Left ventricle myocardium superior (tissue), 1 donor: ENCODE results near the gene PBX4. TPM values are rescaled to one million over a fixed set of nuclear protein-coding genes. Genes with fewer than 3 reads are reported as not detected.
"Not testable (repeated sequence)": the region's sequence is repeated elsewhere in the genome, so short reads cannot be mapped to it uniquely, and the experiment has no call there.

Experiments
- ATAC-seq: fragments of 200-7000 bp; cut with Tn5 transposase; one replicate; pipeline ENCODE4 v1.9.1; 2020; ENCODE audit warnings: mild to moderate bottlenecking, moderate library complexity
- DNase-seq: peaks from one replicate; pipeline ENCODE4 v3.0.0-alpha.2; 2020
- intact Hi-C: fragments of 100-400 bp; cut with micrococcal nuclease; formaldehyde crosslinking; loops from one replicate; pipeline ENCODE4 v1.11.0; 2022
- long read RNA-seq: library from polyadenylated mRNA; unstranded; transcript quantifications from one replicate; pipeline ENCODE4 v2.0.0, GENCODE V29; 2021
- total RNA-seq: library from RNA; stranded (reverse); fragmentation: NEBNext Ultra II Directional; extraction: Animal tissue kit (Norgen Biotek cat#: 25700); gene quantifications from one replicate; pipeline ENCODE4 v1.2.1, GENCODE V29; 2021
- donor health status: DM: no; HTN: yes; CAD: no; lungs with severe emphysema.

PBX4 gene
- 0.42 TPM for total RNA-seq
- long read RNA-seq, result 0 reads

- peak; percentile 97 for ATAC-seq
- intact Hi-C loops, result no loop called here
- DNase-seq, result peak; percentile 93
These were observed at the start of gene PBX4 for GRCh38 chr19:19618219-19619051. PBX4 (minus strand) TSS chr19:19618687; CDS start chr19:19618629, 58 bp downstream.

- ATAC-seq, intact Hi-C loops: not testable (repeated sequence)
- DNase-seq, result peak; percentile 2
These were observed 47.0 kb upstream of the PBX4 start for GRCh38 chr19:19665420-19665948.

- DNase-seq, result peak; percentile 98
- intact Hi-C loops, result no loop called here
- ATAC-seq, result peak; percentile 97
These were observed 45.0 kb upstream of the PBX4 start, which contains the start of gene ATP13A1 for GRCh38 chr19:19663256-19664120. ATP13A1 (minus strand) TSS chr19:19663676; CDS start chr19:19663666, 10 bp downstream.

DNA sequence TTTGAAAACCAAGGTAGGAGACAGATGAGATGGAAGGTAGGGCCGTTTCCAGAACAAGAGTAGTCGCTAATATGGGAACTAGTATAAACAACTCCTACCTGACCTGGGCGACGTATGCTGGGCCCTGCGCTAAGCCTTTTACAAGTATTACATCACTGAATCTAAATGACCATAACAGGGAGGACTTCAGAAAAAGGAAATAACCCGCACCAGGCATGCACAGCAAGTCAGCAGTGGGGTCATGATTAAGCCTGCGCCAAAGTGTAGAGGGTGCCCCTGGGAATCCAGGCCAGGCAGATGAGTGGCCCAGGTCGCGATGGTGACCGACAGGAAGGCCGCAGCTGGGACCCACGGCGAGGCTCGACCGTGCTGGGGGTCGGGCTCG lies 44.4 kb upstream of the PBX4 start:
- no peak for ATAC-seq

GRCh38 chr19:19662344-19662743 lies 43.9 kb upstream of the PBX4 start:
- DNase-seq (peak; percentile 5), ATAC-seq (no peak)
- intact Hi-C loops, result no loop called here

More for the DNA sequence above, 44.4 kb upstream of the PBX4 start:
- DNase-seq, result no peak
- intact Hi-C loops, result no loop called here

GRCh38 chr19:19661675-19662251 lies 43.3 kb upstream of the PBX4 start:
- DNase-seq (peak; percentile 23), ATAC-seq (no peak)
- intact Hi-C loops, result no loop called here

- intact Hi-C loops, result no loop called here
- DNase-seq (peak; percentile 19), ATAC-seq (no peak)
These were observed 42.7 kb upstream of the PBX4 start for GRCh38 chr19:19661141-19661674.

DNA sequence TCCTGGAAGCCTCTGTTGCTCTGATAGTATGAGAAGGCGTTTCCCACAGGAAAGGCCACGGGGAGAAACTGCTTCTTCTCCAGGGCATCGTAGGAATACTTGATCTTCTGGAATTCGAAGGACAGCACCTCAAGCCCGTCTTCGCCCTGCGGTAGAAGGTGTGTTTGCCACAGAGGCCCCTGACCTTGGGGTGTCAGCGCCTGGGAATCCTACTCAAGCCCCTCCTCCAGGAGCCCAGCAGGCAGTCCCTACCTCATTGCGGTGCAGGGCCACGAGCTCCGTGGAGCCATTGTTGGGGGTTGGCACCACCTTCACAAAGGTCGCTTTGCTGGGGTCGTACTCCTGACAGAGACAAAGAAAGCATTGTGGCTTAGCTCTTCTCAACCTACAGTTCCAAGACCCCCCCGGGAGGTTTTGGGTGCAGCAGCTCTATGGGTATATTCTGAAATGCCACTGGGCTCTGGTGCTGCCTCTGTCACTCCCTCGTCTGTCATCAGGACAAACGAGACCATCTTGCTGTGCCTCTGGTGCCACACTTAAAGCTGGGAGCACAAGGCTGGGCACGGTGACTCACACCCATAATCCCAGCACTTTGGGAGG lies 41.3 kb upstream of the PBX4 start:
- DNase-seq, result peak; percentile 18
- intact Hi-C loops, result no loop called here

DNA sequence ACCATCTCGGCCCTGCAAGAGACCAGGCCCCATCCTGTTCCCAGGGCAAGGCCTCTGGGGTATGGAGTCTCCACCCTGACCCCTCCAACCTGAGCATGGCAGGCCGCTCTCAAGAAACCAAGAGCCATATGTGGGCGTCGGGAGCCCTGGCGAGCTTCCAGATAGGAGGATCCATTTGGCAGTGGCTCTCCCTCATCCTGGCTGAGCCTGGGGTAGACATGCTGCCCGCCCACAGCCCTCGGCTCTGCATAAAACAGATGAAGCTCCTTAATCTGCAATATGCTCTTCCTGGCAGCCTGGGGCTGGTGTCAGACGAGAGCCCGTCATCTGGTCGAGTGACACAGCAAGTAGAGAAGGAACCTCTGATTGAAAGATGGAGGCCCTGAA lies 38.9 kb upstream of the PBX4 start:
- DNase-seq (no peak), ATAC-seq (no peak)
- intact Hi-C loops, result no loop called here

More for the DNA sequence above, 41.3 kb upstream of the PBX4 start:
- no peak for ATAC-seq

- intact Hi-C loops, result no loop called here
- DNase-seq, result no peak
- no peak for ATAC-seq
These were observed 38.2 kb upstream of the PBX4 start for GRCh38 chr19:19656451-19657396.

DNA sequence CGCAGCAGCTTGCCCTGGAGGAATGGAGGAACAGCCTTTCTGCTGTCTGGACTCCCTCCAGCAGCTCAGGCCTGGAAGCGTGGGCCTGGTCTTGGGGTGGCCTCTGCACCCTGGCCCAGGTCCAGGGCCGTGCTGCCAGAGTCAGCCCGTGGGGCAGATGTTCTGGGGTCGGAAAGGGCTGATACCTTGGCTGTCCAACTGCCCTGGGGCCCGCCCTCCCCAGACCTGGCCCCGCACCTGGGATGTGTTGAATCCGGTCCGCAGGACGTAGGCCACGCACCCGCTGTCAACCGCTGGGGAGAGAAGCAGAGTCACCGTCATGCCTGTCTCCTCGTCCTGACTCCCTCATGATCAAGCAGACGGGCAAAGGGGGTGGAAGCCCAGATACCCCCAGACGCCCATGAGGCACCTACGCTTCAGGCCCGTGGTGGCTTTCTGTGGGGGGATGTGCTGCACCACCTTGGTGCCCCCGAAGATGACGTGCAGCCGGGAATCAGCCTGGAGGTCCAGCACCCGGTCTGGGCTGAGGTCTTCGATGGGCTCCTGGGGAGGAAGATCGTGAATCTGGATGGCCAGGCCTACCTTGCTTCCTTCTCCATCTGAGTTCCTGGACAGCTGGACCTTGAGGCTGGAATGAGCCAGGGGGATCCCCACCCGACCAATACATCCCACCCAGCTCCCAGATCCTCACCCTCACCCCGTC lies 37.3 kb upstream of the PBX4 start:
- ATAC-seq (no peak), DNase-seq (no peak)
- intact Hi-C loops, result no loop called here

DNA sequence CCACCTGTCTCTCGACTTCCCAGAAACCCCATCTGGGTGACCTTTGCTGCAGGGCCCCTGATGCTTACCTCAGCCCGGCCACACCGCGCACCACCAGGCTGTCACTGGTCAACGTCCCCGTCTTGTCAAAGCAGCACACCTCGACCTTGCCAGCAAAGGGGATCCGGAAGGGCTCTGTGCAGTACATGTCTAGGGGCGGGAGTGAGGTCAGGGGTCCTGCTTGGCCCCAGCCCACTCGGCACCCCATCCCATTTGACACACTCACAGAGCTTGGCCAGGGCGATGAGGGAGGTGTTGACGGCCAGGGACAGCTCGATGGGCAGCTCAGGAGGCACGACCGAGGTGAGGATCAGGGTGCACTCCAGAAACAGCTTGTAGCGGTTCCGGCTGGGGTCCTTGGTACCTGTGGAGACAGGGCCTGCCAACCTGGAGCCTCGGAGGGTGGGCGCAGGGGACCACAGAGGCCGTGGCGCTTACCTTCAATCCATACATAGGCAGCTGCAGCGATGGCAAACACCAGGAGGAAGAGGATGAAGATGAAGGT lies 36.6 kb upstream of the PBX4 start:
- ATAC-seq (no peak), DNase-seq (no peak)
- intact Hi-C loops, result no loop called here

- DNase-seq (no peak), ATAC-seq (no peak)
- intact Hi-C loops, result no loop called here
These were observed 36.0 kb upstream of the PBX4 start for GRCh38 chr19:19654441-19654840.

DNA sequence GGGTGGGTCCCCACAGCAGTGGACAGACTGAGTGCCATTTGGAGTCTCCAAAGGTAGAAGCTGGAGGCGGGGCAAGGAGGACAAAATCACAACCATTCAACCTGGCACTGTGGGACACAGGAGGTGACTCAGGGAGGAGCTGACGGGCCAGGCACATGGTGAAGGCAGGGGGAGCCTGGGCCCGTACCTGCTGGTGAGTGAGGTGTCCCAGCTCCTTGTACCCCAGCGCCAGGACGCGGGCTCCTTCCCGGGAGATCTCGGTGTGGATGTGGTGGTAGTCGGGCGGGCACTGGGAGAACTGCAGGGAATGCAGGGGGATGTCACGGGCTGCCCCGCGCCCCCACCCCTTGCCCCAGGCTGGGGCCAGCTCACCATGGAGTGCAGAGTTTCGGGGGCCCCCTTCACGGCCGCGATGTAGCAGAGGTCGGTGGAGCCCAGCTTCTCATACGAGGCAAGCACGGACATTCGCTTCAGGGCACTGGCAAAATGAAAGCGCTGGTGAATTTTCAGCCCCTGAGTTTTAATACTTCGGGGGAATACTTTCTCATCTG lies 35.2 kb upstream of the PBX4 start:
- intact Hi-C loops, result no loop called here
- DNase-seq (no peak), ATAC-seq (no peak)

- intact Hi-C loops, result no loop called here
- DNase-seq, result no peak
- ATAC-seq, result no peak
These were observed 34.2 kb upstream of the PBX4 start for GRCh38 chr19:19652482-19653295.

- intact Hi-C loops, result no loop called here
- ATAC-seq (peak; percentile 78), DNase-seq (peak; percentile 78)
These were observed 32.6 kb upstream of the PBX4 start for GRCh38 chr19:19651076-19651475.
